Measurements from ENCODE around the gene ACCS. TPM values are rescaled to one million over a fixed set of nuclear protein-coding genes. Genes with fewer than 3 reads are reported as not detected.
A peak's percentile ranks its signal among the peaks of the same experiment; 100 is the strongest.

ACCS gene
- total RNA-seq, 1 donor from 2014 or later = 7.9 TPM

GRCh38 chr11:44065161-44065661 is 859 bp upstream of the ACCS start:
- H3K4me3 ChIP-seq (ENCODE audit: low read depth, low read length) = no peak overlapping the region
- no peaks in the 10 kb centered on the region for H3K36me3 ChIP-seq (ENCODE audit: control insufficient read depth, insufficient read depth, low read length)
- H3K27me3 ChIP-seq (ENCODE audit: control insufficient read depth, insufficient read depth, low read length) = no peaks in the 10 kb centered on the region
- TF ChIP-seq, protein P1, sequence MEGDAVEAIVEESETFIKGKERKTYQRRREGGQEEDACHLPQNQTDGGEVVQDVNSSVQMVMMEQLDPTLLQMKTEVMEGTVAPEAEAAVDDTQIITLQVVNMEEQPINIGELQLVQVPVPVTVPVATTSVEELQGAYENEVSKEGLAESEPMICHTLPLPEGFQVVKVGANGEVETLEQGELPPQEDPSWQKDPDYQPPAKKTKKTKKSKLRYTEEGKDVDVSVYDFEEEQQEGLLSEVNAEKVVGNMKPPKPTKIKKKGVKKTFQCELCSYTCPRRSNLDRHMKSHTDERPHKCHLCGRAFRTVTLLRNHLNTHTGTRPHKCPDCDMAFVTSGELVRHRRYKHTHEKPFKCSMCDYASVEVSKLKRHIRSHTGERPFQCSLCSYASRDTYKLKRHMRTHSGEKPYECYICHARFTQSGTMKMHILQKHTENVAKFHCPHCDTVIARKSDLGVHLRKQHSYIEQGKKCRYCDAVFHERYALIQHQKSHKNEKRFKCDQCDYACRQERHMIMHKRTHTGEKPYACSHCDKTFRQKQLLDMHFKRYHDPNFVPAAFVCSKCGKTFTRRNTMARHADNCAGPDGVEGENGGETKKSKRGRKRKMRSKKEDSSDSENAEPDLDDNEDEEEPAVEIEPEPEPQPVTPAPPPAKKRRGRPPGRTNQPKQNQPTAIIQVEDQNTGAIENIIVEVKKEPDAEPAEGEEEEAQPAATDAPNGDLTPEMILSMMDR (IDR thresholded peaks at IDR 0.05; ENCODE audit: insufficient read depth, low read length, severe bottlenecking) = no peak
- FAIRE-seq (no peak), DNase-seq (ENCODE audit: low read depth) (no peak)

DNA sequence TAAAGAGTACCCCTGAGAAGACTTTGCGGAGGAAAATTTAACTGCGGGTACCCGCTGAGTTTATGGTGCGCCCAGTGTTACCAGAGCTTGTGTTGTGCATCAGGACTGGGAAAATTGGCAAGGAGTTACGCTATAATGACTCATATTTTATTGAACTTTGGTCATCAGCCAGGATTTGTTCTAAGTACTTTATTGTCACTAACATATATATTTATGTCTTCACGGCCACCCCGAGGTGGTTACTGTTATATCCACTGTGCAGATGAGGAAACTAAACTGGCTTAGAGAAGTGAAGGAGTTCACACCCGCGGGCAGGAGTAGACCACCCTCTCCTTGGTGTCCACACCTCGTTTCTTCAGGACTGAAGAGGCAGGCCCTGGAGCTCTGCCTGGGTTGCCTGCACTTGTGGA is 667 bp downstream of the ACCS start:
- Histone ChIP-seq H3K27me3 (ENCODE audit: control insufficient read depth, insufficient read depth, low read length) (no peaks in the 10 kb centered on the region), H3K36me3 (ENCODE audit: control insufficient read depth, insufficient read depth, low read length) (no peaks in the 10 kb centered on the region), H3K4me3 (ENCODE audit: low read depth, low read length) (peak overlapping the region; percentile 79)
- TF ChIP-seq, protein P1 (IDR thresholded peaks at IDR 0.05; ENCODE audit: insufficient read depth, low read length, severe bottlenecking) = no peak
- FAIRE-seq (no peak), DNase-seq (ENCODE audit: low read depth) (peak; percentile 86)

- no peak for FAIRE-seq
- TF ChIP-seq, protein P1 (IDR thresholded peaks at IDR 0.05; ENCODE audit: insufficient read depth, low read length, severe bottlenecking) = no peak
- no peaks in the 10 kb centered on the region for H3K27me3 ChIP-seq (ENCODE audit: control insufficient read depth, insufficient read depth, low read length)
- H3K36me3 ChIP-seq (ENCODE audit: control insufficient read depth, insufficient read depth, low read length) = no peaks in the 10 kb centered on the region
- no peak overlapping the region for H3K4me3 ChIP-seq (ENCODE audit: low read depth, low read length)
- DNase-seq (ENCODE audit: low read depth) = no peak
These were observed 1.2 kb downstream of the ACCS start for GRCh38 chr11:44067266-44067665.

DNA sequence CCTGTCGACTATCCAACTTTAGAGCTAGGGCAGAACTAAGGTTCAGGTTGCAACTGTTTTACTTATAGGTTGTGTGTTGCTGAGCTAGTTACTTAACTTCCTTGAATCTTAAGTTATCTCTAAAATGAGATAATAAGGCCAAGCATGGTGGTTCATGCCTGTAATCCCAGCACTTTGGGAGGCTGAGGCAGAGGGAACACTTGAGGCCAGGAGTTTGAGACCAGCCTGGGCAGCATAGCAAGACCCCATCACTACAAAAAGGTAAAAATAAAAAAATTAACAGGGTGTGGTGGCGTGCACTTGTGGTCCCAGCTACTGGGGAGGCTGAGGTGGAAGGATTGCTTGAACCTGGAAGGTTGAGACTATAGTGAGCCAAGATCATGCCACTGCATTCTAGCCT is 2.1 kb downstream of the ACCS start:
- DNase-seq (ENCODE audit: low read depth) (no peak), FAIRE-seq (no peak)
- TF ChIP-seq, protein P1 (IDR thresholded peaks at IDR 0.05; ENCODE audit: insufficient read depth, low read length, severe bottlenecking) = no peak
- H3K27me3 ChIP-seq (ENCODE audit: control insufficient read depth, insufficient read depth, low read length) = no peaks in the 10 kb centered on the region
- H3K4me3 ChIP-seq (ENCODE audit: low read depth, low read length) = no peak overlapping the region
- H3K36me3 ChIP-seq (ENCODE audit: control insufficient read depth, insufficient read depth, low read length) = no peaks in the 10 kb centered on the region

DNA sequence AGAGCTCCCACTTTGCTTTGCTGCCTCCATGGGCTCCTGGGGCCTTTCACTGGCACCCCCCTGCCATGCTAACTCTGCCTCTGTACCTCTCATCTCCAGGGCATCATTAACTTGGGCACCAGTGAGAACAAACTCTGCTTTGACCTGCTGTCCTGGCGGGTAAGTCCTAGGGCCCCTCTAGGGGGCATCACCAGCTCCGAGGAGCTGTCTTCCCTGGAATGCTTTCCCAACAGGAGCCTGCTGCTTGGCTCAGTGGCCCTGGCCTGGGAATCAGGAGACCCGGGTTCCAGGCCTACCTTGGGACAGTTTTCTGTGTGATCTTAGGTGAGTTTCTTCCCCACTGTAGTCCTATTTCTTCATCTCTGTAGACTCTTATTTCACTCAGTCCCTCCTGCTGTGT is 5.1 kb downstream of the ACCS start:
- Histone ChIP-seq H3K27me3 (ENCODE audit: control insufficient read depth, insufficient read depth, low read length) (no peaks in the 10 kb centered on the region), H3K36me3 (ENCODE audit: control insufficient read depth, insufficient read depth, low read length) (no peaks in the 10 kb centered on the region), H3K4me3 (ENCODE audit: low read depth, low read length) (no peak overlapping the region)
- no peak for FAIRE-seq
- TF ChIP-seq, protein P1 (IDR thresholded peaks at IDR 0.05; ENCODE audit: insufficient read depth, low read length, severe bottlenecking) = no peak
- DNase-seq (ENCODE audit: low read depth) = no peak

Data from bronchial epithelial cell (primary cell).